Thoracic aorta (tissue), 2 donors: Measurements from ENCODE around the gene STK39. TPM values are rescaled to one million over a fixed set of nuclear protein-coding genes. Genes with fewer than 3 reads are reported as not detected.

ENCODE experiments used
- ATAC-seq: fragments of 150-250 bp; one replicate; pipeline ENCODE4 v1.8.0; 2017; ENCODE audit warnings: low read depth; ENCODE audit not compliant: insufficient number of reproducible peaks, low FRiP score
- DNase-seq: peaks from one replicate; pipeline ENCODE4 v3.0.0-alpha.2; 2020; ENCODE audit warnings: low spot score
- H3K27ac ChIP-seq, 2 donors: fragments of 200-600 bp; sonication (generic); 1 replicate in 1 of 2; 2 replicates in 1 of 2; pipeline ENCODE4 v1.5.1; 2016; ENCODE audit warnings: mild to moderate bottlenecking in 2 of 2, moderate library complexity in 2 of 2
- H3K27me3 ChIP-seq: fragments of 200-600 bp; sonication (generic); replicated peaks from 2 replicates; pipeline ENCODE4 v1.6.0; 2016; ENCODE audit warnings: mild to moderate bottlenecking; ENCODE audit not compliant: insufficient read depth
- H3K36me3 ChIP-seq: fragments of 200-600 bp; sonication (generic); one replicate; pipeline ENCODE4 v1.5.1; 2016
- H3K4me1 ChIP-seq, 2 donors: fragments of 200-600 bp; sonication (generic); 1 replicate in 1 of 2; 2 replicates in 1 of 2; pipeline versions ENCODE4 v1.5.1 to v1.6.0; 2016; ENCODE audit warnings: low read depth in 2 of 2, mild to moderate bottlenecking in 1 of 2; ENCODE audit not compliant: control insufficient read depth in 1 of 2
- H3K4me3 ChIP-seq: fragments of 200-600 bp; sonication (generic); 2 replicates; pipeline ENCODE4 v1.5.1; 2016; ENCODE audit warnings: mild to moderate bottlenecking
- H3K9me3 ChIP-seq: fragments of 200-600 bp; sonication (generic); 2 replicates; pipeline ENCODE4 v1.5.1; 2016
- total RNA-seq, 2 donors: library from RNA; depleted of rRNA; stranded (reverse); fragments of >200 nt; gene quantifications; one replicate each; pipeline versions ENCODE4 v1.1.0 to v1.2.3, GENCODE V29; 2016
- TF ChIP-seq, protein P1 (sequence below): fragments of 200-600 bp; sonication (generic); IDR thresholded peaks from one replicate; pipeline ENCODE4 v1.5.1; 2019; ENCODE audit warnings: antibody characterized with exemption

STK39 gene
- total RNA-seq, 2 donors from 2014 or later = 11.5 to 18.5 TPM

DNA sequence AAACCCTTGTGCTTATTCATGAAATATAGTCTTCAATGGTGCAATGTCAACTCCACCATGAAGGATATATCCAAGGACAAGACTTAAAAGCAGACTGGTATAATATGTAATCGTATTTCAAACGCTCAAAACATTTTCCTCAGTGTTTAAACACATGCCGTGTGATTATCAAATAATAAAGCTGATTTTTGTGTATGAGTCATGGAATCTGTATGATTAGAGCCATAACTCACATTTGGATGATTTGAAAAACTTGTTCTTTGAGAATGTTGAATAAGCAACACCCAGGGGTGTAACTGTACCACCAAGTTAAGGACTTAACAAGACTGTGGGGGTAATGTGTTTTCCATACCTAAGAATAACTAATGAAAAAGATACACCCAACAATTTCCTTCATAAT, 215.3 kb downstream of the STK39 start:
- TF ChIP-seq, protein P1, sequence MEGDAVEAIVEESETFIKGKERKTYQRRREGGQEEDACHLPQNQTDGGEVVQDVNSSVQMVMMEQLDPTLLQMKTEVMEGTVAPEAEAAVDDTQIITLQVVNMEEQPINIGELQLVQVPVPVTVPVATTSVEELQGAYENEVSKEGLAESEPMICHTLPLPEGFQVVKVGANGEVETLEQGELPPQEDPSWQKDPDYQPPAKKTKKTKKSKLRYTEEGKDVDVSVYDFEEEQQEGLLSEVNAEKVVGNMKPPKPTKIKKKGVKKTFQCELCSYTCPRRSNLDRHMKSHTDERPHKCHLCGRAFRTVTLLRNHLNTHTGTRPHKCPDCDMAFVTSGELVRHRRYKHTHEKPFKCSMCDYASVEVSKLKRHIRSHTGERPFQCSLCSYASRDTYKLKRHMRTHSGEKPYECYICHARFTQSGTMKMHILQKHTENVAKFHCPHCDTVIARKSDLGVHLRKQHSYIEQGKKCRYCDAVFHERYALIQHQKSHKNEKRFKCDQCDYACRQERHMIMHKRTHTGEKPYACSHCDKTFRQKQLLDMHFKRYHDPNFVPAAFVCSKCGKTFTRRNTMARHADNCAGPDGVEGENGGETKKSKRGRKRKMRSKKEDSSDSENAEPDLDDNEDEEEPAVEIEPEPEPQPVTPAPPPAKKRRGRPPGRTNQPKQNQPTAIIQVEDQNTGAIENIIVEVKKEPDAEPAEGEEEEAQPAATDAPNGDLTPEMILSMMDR = no peak
- Histone ChIP-seq H3K4me1 (peaks cover 0 to 9% of the 10 kb centered on the region in 2 donors), H3K4me3 (no peak overlapping the region), H3K27ac (no peak overlapping the region), H3K27me3 (no peaks in the 10 kb centered on the region), H3K9me3 (no peaks in the 10 kb centered on the region), H3K36me3 (no peaks in the 10 kb centered on the region)
- ATAC-seq (no peak), DNase-seq (no peak)

DNA sequence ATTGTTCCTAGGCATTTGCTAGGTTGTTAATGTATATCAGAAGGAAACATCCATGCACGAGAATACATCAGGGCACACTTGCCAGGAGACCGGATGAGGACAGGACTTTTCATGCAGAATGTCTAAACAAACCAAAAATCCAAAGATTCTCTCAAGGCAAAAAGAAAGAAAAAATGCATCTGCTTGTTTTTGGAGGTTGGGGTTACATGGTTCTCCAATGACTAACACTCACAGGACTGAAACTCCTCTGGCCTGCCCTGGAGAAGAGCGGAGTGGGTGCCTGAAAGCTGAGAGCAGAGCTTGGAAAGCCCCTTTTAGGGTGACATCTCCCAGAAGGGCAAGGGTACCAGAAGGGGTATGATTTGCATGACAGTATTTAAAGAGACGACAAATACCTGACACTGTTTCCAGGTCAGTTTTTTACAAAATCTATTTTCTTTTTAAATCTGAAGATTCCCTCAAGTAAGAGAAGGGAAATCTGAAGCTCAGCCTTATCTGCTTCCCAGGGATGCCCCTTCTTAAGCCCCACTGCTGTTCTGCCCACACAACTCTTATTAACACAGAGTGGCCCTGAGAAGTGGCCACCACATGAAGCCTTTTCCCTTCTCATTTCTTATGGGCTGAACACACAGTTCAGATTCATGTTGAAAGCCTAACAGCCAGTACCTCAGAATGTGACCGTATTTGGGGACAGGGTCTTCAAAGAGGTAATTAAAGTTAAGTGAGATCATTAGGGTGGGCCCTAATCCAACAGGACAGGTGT, 216.4 kb downstream of the STK39 start:
- no peaks in the 10 kb centered on the region for H3K36me3 ChIP-seq
- H3K27ac ChIP-seq = peak overlapping the region in 1 of 2 donors; percentile 11
- DNase-seq = no peak
- ATAC-seq = no peak
- H3K9me3 ChIP-seq = no peaks in the 10 kb centered on the region
- H3K27me3 ChIP-seq = no peaks in the 10 kb centered on the region
- H3K4me3 ChIP-seq = no peak overlapping the region
- H3K4me1 ChIP-seq = peaks cover 0 to 9% of the 10 kb centered on the region in 2 donors
- TF ChIP-seq, protein P1 = no peak

DNA sequence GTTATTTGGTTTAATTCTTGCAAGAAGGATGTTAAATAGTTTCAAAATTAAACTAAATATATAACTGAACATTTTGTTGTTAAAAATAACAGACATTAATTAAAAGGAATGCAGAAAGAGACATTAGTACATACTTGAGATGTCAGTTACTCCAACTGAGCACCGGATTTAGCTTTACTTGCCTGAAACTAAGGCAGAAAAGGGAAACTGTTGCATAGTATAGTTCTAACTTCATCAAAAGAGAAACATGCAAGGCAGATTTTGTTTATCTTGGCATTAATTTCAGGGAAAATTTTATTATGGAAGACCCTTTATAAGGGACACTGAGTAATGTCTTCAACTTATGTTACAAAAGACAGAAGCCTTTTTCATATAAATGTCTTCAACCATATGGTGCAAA, 218.3 kb downstream of the STK39 start:
- TF ChIP-seq, protein P1 = no peak
- Histone ChIP-seq H3K4me1 (peaks cover 0 to 9% of the 10 kb centered on the region in 2 donors), H3K36me3 (no peaks in the 10 kb centered on the region), H3K9me3 (no peaks in the 10 kb centered on the region), H3K27me3 (no peaks in the 10 kb centered on the region), H3K4me3 (no peak overlapping the region), H3K27ac (no peak overlapping the region)
- ATAC-seq (no peak), DNase-seq (no peak)

- Histone ChIP-seq H3K27ac (no peak overlapping the region), H3K36me3 (no peaks in the 10 kb centered on the region), H3K4me1 (peaks cover 0 to 9% of the 10 kb centered on the region in 2 donors), H3K9me3 (no peaks in the 10 kb centered on the region), H3K4me3 (no peak overlapping the region), H3K27me3 (no peaks in the 10 kb centered on the region)
- TF ChIP-seq, protein P1 = no peak
- DNase-seq (no peak), ATAC-seq (no peak)
Measured at GRCh38 chr2:168028362-168028761, 219.0 kb downstream of the STK39 start.

GRCh38 chr2:168025487-168026202, 221.8 kb downstream of the STK39 start:
- Histone ChIP-seq H3K9me3 (no peaks in the 10 kb centered on the region), H3K4me1 (peaks cover 0 to 2% of the 10 kb centered on the region in 2 donors), H3K4me3 (no peak overlapping the region), H3K27ac (no peak overlapping the region), H3K36me3 (no peaks in the 10 kb centered on the region), H3K27me3 (no peaks in the 10 kb centered on the region)
- DNase-seq (no peak), ATAC-seq (no peak)
- TF ChIP-seq, protein P1 = no peak
